A172 (cell line): ENCODE data around the gene PHRF1. TPM values are rescaled to one million over a fixed set of nuclear protein-coding genes. Genes with fewer than 3 reads are reported as not detected.

Source experiments
- DNase-seq: peaks from one replicate; pipeline ENCODE4 v3.0.0-alpha.2; 2015; ENCODE audit warnings: low spot score
- total RNA-seq: library from RNA; depleted of rRNA; stranded (reverse); fragments of >200 nt; shearing (Covaris generic); gene quantifications from 2 replicates; pipeline ENCODE4 v1.2.3, GENCODE V29; 2014

The PHRF1 gene
- total RNA-seq, 1 experiment from 2014 or later, result 12.8 TPM

DNA sequence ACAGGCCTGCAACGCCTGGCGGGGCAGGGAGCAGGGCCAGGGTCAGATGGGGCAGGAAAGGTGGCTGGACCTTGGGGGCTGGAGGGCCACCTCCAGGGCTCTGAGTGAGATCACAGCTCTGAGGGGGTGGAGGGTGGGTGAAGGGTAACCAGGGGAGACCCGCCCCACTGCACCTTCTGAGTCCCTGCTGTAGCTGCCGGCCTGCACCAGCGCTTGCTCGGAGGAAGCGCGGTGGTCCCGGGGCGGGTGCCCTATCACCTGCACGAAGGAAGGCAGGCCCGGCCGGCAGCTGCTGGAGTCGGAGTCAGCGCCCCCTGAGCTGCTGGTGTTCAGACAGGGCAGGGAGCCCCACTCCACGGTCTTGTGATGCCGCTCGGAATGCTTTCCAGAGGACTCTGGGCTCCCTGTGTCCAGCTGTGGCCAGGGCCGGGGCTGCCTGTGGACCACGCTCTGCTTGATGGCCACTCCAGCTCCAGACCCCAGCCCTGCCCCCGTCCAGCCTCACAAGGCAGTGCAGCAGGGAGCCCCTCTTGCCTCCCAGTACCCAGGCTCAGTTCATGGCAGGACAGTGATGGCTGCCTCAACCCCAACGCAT is 19.5 kb upstream of the PHRF1 start:
- DNase-seq, result no peak

- no peak for DNase-seq
Measured at GRCh38 chr11:557328-558132, 18.7 kb upstream of the PHRF1 start.

DNA sequence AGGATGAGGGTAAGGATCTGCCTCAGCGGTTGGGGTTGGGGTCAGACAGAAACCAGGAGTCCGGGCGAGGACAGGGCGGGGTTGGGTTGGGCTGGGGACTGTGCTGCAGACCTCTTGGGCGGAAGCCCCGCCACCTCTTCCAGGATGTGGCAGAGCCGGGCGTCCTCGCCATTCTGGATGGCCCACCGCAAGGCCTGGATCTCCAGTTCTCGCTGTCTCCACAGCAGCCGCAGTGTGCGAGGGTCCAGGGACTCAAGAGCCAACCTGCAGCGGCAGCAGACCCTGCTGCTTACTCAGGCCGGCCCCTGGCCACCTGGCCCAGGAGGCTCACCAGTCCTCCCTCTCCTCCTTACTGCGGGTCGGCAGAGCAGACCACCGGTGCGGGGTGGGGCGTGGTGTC is 17.8 kb upstream of the PHRF1 start:
- DNase-seq, result no peak

DNA sequence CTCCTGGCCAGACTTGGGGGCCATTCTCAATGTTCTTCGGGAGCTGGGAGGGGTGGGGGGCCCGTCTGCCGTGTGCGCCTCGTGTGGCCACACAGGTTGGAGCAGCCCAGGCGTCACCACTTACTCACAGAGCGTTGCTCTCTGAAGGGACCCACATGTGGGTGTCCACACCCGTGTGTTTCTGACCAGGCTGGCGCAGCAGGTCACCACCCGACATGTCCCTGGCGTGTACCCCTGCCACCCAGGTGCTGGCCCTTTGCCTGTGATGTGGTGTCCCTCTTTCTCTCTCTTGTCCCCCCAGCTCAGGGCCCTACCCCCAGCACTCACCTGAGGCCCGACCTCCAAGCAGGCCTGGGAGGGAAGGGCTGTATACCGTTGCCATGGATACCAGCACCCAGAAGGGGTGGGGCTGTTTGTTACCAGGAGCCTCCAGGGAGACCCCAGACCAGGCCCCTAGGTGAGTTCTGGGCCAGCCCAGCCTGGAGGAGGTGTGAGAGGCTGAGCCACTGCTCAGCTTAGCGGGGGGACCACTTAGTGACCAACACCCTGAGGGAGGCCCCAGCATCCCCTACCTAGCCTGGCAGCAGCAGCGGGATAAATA is 17.1 kb upstream of the PHRF1 start:
- DNase-seq, result no peak

DNA sequence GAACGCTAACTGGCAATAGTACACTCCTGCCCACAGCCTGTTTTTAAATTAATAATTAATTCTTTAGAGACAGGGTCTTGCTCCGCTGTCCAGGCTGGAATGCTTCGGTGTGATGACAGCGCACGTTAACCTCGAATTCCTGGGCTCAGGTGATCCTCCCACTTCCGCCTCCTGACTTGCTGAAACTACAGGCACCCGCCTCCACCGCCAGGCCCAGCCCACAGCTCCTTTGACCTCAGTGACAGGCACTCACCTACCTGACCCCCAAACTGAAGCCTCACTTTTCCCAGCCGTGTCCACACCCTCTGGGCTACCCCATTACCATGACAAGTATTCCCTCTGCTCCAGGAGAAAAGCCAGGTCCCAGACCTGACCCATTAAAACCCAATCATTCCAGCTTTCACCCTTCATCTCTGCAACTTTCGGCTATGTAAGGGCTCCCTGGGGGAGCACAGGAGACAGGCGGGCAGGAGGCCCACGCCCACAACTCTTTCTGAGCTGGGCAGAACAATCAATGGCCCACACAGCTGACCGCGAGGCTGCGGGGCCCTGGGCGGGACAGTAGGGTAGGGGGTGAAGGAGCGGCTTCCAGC is 16.5 kb upstream of the PHRF1 start:
- no peak for DNase-seq

- DNase-seq, result peak; percentile 37
Measured at GRCh38 chr11:560305-561147, 15.7 kb upstream of the PHRF1 start, which contains the start of the genes LMNTD2 and RASSF7. Gene LMNTD2, minus strand, starts transcription at chr11:560738. Its CDS starts 22 bp downstream, at chr11:560716. Gene RASSF7, plus strand, starts transcription at chr11:560970. Its CDS starts 799 bp downstream, at chr11:561769.

DNA sequence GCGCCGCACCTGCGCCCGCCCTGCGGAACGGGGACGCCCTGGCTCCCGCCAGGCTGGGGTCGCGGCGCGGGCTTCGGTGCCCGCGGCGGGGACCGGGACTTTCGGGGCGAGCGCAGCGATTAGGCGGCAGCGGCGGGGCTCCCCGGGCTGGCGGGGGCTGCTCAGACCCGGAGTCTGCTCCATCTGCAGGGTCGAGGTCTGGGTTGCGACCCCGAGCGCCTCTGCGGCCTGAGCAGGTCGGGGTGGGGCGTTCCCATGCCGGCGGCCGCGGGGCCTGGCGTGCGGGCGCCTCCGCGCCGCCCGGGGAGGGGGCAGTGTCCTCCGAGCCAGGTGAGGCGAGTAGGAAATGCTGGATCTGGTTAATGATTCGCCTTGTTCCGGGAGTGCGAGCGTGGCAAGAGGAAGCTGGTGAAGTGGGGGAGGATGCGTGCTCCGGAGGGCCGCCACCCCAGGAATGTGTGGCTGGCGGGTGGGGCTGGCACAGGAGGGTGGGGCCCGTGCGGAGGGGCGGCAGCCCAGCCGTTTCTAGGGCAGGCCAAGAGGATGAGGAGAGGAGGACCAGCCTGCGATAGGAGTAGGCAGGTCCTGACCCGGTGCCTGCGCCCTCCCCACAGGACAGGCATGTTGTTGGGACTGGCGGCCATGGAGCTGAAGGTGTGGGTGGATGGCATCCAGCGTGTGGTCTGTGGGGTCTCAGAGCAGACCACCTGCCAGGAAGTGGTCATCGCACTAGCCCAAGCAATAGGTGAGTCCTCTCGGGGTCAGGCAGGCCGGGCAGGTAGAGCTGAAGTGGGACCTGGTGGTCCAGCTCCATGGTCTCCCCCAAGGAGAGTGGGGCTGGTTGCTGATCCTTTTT is 14.9 kb upstream of the PHRF1 start:
- peak; percentile 49 for DNase-seq

- DNase-seq, result no peak
Measured at GRCh38 chr11:562046-562645, 14.1 kb upstream of the PHRF1 start.

GRCh38 chr11:563066-563811 is 13.0 kb upstream of the PHRF1 start:
- no peak for DNase-seq

GRCh38 chr11:563812-564578 is 12.3 kb upstream of the PHRF1 start:
- no peak for DNase-seq

DNA sequence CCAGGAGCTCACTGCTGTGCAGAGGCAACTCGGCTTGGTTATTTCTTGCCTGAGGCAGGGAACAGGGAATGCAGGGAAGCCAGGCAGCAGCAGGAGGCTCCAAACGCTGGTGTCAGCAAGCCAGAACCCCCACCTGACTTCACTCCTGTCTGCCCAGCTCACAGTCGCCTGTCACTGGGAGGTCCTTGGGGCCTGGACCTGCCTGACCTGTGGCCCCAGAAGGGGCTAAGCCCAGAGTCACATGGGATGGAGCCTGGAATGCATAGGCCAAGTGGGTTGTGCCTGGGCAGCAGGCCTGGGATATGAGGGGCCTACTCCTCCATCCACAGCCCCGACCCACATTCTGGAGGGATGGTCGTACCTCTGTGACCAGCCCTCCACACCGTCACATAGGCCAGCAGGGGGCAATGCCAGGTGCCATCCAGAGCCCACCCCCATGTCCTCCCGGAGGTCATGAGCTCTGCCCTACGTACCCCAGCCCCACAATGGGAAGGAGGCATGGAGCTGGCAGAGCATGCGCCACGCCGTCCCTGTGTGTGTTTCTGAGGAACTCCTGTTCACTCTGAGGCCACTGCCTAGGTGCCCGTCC is 10.3 kb upstream of the PHRF1 start:
- no peak for DNase-seq

DNA sequence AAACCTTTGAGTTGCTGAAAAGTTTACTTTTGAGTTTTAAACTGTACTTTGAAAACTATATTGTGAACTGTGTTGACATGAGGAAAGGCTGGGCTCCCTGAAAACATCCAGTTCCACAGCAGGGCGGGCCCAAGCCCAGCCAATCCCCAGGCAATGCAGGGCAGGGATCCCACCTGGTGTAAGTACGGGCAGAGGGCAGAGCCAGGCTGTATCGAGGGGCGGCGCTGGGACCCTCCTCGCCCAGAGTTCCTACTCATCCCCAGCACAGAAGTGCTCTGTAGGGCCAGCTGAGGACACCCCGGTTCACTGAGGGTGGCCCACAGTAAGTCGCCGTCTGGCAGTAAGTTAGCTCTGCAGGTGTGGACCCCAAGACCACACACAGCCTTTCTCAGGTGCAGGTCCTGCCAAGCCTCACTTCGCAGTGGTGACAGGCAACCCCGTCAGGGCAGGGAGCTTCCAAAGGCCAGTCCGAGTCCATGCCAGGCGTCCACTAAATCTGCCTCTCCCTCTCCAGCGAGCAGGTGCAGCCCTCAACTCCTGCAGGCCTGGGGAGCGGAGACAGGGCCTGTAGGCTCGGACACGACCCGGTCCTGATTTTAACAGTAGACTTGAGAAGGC is 9.2 kb upstream of the PHRF1 start:
- DNase-seq, result no peak

DNA sequence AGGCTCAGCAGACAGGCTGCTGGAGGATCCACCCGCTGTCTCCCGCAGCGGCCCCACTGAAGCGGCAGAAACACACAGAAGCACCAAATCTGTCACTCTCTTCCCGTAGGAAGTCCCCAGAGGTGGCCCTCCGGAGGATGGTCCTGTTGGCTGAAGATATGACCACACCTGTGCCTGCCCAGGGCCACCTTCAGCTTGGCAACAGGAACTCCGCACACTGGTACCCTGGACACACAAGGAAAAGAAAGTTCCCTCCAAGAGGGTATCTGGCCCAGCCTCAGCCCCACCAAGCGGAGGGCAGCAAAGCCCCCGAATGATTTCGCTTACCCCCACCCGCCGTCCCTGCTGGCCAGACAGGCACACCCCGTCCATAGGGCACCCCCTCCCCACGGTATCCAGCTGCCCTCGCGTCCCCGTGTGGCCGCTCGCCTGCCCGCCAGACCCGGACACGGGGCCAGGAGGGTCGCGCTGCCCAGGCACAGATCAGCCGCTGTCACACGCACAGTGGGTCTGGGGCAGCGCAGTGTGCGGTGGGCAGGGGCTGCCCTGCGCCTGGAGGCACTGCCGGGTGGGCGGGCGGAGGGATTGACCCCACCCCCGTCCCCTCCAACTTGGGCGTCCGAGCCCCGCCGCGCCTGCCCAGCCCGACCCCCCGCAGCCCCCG is 8.5 kb upstream of the PHRF1 start:
- DNase-seq, result no peak

DNA sequence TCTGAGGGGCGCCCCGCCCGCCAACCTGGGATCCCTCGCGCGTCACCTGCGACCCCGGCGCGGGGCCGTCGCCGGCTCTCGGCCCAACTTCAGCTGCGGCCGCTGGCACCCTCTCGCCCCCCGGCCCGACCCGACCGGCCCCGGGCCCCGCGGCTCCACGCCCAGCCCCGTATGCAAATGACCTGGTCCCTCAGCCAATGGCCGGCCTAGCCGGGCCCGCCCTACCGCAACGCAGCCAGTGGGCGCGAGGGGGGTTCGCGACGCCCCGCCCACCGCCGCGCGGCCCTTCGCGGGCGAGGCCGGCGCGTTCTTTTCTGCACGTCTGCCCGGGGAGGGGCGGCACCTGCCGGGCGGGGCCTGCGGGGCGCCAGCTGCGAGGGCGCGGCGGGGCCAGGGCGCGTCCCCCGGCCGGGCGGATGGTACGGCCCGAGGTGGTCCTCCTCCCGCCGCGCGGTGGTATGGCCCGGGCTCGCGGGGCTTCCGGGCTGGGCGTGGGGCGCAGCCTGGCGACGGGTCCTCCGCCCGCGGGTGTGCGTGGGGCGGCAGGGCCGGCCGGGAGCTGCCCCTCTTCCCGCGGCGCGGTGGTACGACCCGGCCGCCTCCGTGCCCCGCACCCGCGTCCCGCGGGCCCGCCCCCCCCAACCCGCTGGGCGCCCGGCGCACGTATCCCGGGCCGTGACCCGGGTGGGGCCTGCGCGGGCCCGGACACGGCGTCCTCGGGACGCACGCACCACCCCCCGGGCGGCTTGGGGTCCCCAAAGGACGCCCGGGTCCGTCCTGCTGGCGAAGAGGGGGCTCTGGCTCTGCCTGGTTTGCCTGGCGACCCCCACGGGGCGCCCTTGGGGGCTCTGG is 7.7 kb upstream of the PHRF1 start:
- peak; percentile 62 for DNase-seq

- no peak for DNase-seq
Measured at GRCh38 chr11:569158-569885, 6.9 kb upstream of the PHRF1 start.

- DNase-seq, result no peak
Measured at GRCh38 chr11:571802-572185, 4.5 kb upstream of the PHRF1 start.
